NCI-H82 (cell line): Measurements from ENCODE around the gene NCCRP1.

Experiments
- DNase-seq: peaks from one replicate; lab custom pipeline; 2025; lab: John Stamatoyannopoulos, UW

NCCRP1 gene

GRCh38 chr19:39246951-39247669 lies 50.3 kb downstream of the NCCRP1 start:
- DNase-seq = peak; percentile 73

GRCh38 chr19:39247701-39248664 lies 51.2 kb downstream of the NCCRP1 start:
- no peak for DNase-seq

- no peak for DNase-seq
Observed at GRCh38 chr19:39248806-39249205, 52.0 kb downstream of the NCCRP1 start, which contains the start of gene IFNL4. IFNL4 (minus strand) TSS chr19:39248856.

GRCh38 chr19:39251081-39251480 lies 54.3 kb downstream of the NCCRP1 start:
- DNase-seq = no peak
